ENCODE measurements around the gene BLTP3B. TPM values are rescaled to one million over a fixed set of nuclear protein-coding genes. Genes with fewer than 3 reads are reported as not detected.

BLTP3B gene
- total and polyA plus RNA-seq, 4 donors = 11.0 to 36.8 (median 18.6) TPM

- Histone ChIP-seq H3K4me1 (ENCODE audit: control insufficient read depth in 4 of 4, insufficient read depth in 4 of 4, low read length in 3 of 4) (no peaks in the 10 kb centered on the region), H3K9me3 (ENCODE audit: control insufficient read depth in 4 of 4, low read length in 3 of 4) (no peaks in the 10 kb centered on the region), H3K27me3 (ENCODE audit: control insufficient read depth in 4 of 4, insufficient read depth in 4 of 4, low read length in 3 of 4) (no peaks in the 10 kb centered on the region), H3K27ac (ENCODE audit: low read depth in 1 of 2, low read length in 2 of 2) (no peak overlapping the region), H3K4me3 (ENCODE audit: low read depth in 1 of 3, low read length in 3 of 3) (no peak overlapping the region), H3K36me3 (ENCODE audit: control insufficient read depth in 4 of 4, insufficient read depth in 3 of 4, low read depth in 1 of 4, low read length in 3 of 4) (peaks cover 0 to 4% (median 0%) of the 10 kb centered on the region in 4 donors), H3K9ac (ENCODE audit: low read depth in 1 of 2, low read length in 2 of 2) (no peak overlapping the region)
- WGBS = 94% methylated on average over 5 of the region's 5 CpGs
- DNase-seq (ENCODE audit: low spot score) = no peak
- TF ChIP-seq REST (IDR thresholded peaks at IDR 0.05) (no peak), CTCF (IDR thresholded peaks at IDR 0.05; ENCODE audit: low read depth, low read length, missing input control) (no peak), FOXA2 (IDR thresholded peaks at IDR 0.05) (no peak), EGR1 (IDR thresholded peaks at IDR 0.05; ENCODE audit: low read depth in 2 of 2) (no peak), YY1 (IDR thresholded peaks at IDR 0.05) (no peak)
Observed at GRCh38 chr12:100187857-100188519, 45.3 kb upstream of the BLTP3B start.

GRCh38 chr12:100187068-100187467 lies 44.4 kb upstream of the BLTP3B start:
- WGBS = 91% methylated on average over 5 of the region's 5 CpGs
- DNase-seq (ENCODE audit: low spot score) = no peak
- Histone ChIP-seq H3K9me3 (ENCODE audit: control insufficient read depth in 4 of 4, low read length in 3 of 4) (no peaks in the 10 kb centered on the region), H3K27ac (ENCODE audit: low read depth in 1 of 2, low read length in 2 of 2) (no peak overlapping the region), H3K4me1 (ENCODE audit: control insufficient read depth in 4 of 4, insufficient read depth in 4 of 4, low read length in 3 of 4) (no peaks in the 10 kb centered on the region), H3K36me3 (ENCODE audit: control insufficient read depth in 4 of 4, insufficient read depth in 3 of 4, low read depth in 1 of 4, low read length in 3 of 4) (peaks cover 0 to 4% (median 0%) of the 10 kb centered on the region in 4 donors), H3K27me3 (ENCODE audit: control insufficient read depth in 4 of 4, insufficient read depth in 4 of 4, low read length in 3 of 4) (no peaks in the 10 kb centered on the region), H3K9ac (ENCODE audit: low read depth in 1 of 2, low read length in 2 of 2) (no peak overlapping the region), H3K4me3 (ENCODE audit: low read depth in 1 of 3, low read length in 3 of 3) (no peak overlapping the region)
- TF ChIP-seq REST (IDR thresholded peaks at IDR 0.05) = no peak
- TF ChIP-seq GABPA (IDR thresholded peaks at IDR 0.05 in 1 of 2, conservative IDR thresholded peaks at IDR 0.05 in 1 of 2) = no peak
- TF ChIP-seq RXRA (IDR thresholded peaks at IDR 0.05) = no peak
- no peak for TF ChIP-seq ZBTB33 (IDR thresholded peaks at IDR 0.05)
- TF ChIP-seq EGR1 (IDR thresholded peaks at IDR 0.05; ENCODE audit: low read depth in 2 of 2) = no peak
- no peak for TF ChIP-seq SP1 (IDR thresholded peaks at IDR 0.05)
- TF ChIP-seq FOXA2 (IDR thresholded peaks at IDR 0.05) = no peak
- no peak for TF ChIP-seq HNF4A (conservative IDR thresholded peaks at IDR 0.05)
- TF ChIP-seq FOXA1 (IDR thresholded peaks at IDR 0.05) = no peak
- no peak for TF ChIP-seq TAF1 (conservative IDR thresholded peaks at IDR 0.05)
- no peak for TF ChIP-seq YY1 (IDR thresholded peaks at IDR 0.05)
- no peak for TF ChIP-seq CTCF (IDR thresholded peaks at IDR 0.05; ENCODE audit: low read depth, low read length, missing input control)
- no peak for TF ChIP-seq MAX (IDR thresholded peaks at IDR 0.05)
- TF ChIP-seq NR2F2 (IDR thresholded peaks at IDR 0.05) = no peak
- TF ChIP-seq JUND (IDR thresholded peaks at IDR 0.05) = no peak
- TF ChIP-seq HNF4G (IDR thresholded peaks at IDR 0.05) = no peak
- TF ChIP-seq RAD21 (IDR thresholded peaks at IDR 0.05) = no peak
- no peak for TF ChIP-seq ATF3 (IDR thresholded peaks at IDR 0.05)

Measured in liver (tissue), 9 donors.